Measurements from ENCODE around the gene SGSM1.

- TF ChIP-seq CTCF (IDR thresholded peaks at IDR 0.05) (no peak), POLR2A (IDR thresholded peaks at IDR 0.05) (no peak), POLR2AphosphoS5 (IDR thresholded peaks at IDR 0.05) (no peak), EP300 (IDR thresholded peaks at IDR 0.05) (no peak)
These were observed 121.0 kb downstream of the SGSM1 start for GRCh38 chr22:24926849-24927579.

All from suprapubic skin (tissue), 4 donors.